ENCODE results near the gene TUBE1. TPM values are rescaled to one million over a fixed set of nuclear protein-coding genes. Genes with fewer than 3 reads are reported as not detected.
A peak's percentile ranks its signal among the peaks of the same experiment; 100 is the strongest.

The TUBE1 gene
- total and polyA plus RNA-seq, 2 donors (not counting 3 experiments of a cell fraction or from before 2014, with no cell fraction given) = 6.7 to 15.8 TPM

DNA sequence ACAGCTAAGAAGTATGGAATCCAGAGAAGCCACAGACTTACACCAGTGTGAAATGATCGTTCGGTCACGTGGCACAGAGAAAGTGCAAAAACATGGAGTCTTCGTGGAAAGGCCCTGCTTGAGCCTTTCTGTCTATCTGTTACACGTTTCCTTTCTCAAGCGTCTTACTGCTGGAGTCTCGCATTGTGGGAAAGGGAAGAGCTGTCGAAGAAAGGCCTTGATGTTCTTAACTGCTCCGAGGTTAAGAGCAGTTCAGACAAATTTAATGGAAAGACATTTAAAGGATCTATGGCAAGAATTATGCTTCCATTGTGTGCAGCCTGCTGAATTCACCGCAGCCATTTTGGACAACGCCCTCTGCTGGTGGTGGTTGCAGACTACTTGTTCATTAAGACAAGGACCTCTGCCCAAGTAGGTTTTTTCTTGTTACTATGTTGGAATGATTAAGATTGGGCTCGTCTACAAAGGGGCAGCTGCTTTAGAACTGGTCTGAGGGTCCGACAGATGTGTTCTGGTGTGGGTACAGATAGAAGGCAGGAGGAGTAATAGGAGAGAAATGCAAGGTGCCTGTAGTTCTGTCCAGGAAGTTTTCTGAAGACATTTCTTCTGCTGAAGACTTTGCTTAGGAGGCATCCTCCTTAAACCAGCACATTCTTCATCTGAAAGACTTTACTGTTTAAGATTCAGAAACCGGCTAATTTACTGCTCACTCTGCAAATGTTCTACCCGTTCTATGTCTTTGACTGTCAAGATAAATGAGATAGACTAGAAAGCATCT, 58.0 kb downstream of the TUBE1 start:
- peak; percentile 77 for DNase-seq (ENCODE audit: low read depth, low spot score)
- dilution Hi-C loops (cut with MboI; ENCODE audit: extremely low pct_ligation_motif_present, low sequenced_read_pairs) = no loop called here

More for the DNA sequence above, 58.0 kb downstream of the TUBE1 start:
- H3K4me2 ChIP-seq (ENCODE audit: insufficient read depth, low read length) = no peak overlapping the region
- H3K27me3 ChIP-seq (ENCODE audit: control insufficient read depth in 2 of 2, insufficient read depth in 2 of 2, low read length in 2 of 2) = peaks cover 0 to 2% of the 10 kb centered on the region in 2 experiments
- no peaks in the 10 kb centered on the region for H3K9me3 ChIP-seq (replicated peaks; ENCODE audit: control insufficient read depth, insufficient read depth, low read length)
- no peak overlapping the region for H3K9ac ChIP-seq (replicated peaks; ENCODE audit: extremely low read depth, insufficient read depth, low read length)
- no peaks in the 10 kb centered on the region for H3K4me1 ChIP-seq (ENCODE audit: control insufficient read depth, extremely low read depth, insufficient read depth, low read length)
- H2AFZ ChIP-seq (ENCODE audit: low read depth, low read length) = peak overlapping the region; percentile 39
- H3K27ac ChIP-seq (ENCODE audit: insufficient read depth, low read depth, low read length) = no peak overlapping the region
- ChIA-PET CTCF (interaction anchor here (0.5 to 3.2 kb wide), 6 partner anchors 9 to 319 kb away, joined by 3 to 15 read pairs (median 8); no protein-coding TSS in a partner anchor), POLR2A (no interaction called here)
- no peak for TF ChIP-seq GATA2 (IDR thresholded peaks at IDR 0.05; ENCODE audit: insufficient read depth, insufficient read length, low read depth, low read length)
- TF ChIP-seq, protein P1, sequence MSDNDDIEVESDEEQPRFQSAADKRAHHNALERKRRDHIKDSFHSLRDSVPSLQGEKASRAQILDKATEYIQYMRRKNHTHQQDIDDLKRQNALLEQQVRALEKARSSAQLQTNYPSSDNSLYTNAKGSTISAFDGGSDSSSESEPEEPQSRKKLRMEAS (IDR thresholded peaks at IDR 0.05; ENCODE audit: insufficient read depth, insufficient read length) = no peak
- no peak for TF ChIP-seq POLR2AphosphoS5 (IDR thresholded peaks at IDR 0.05; ENCODE audit: insufficient read depth, low read depth, low read length)
- no peak for TF ChIP-seq FOS (IDR thresholded peaks at IDR 0.05; ENCODE audit: borderline replicate concordance, insufficient read depth, low read length)
- TF ChIP-seq, protein P2, sequence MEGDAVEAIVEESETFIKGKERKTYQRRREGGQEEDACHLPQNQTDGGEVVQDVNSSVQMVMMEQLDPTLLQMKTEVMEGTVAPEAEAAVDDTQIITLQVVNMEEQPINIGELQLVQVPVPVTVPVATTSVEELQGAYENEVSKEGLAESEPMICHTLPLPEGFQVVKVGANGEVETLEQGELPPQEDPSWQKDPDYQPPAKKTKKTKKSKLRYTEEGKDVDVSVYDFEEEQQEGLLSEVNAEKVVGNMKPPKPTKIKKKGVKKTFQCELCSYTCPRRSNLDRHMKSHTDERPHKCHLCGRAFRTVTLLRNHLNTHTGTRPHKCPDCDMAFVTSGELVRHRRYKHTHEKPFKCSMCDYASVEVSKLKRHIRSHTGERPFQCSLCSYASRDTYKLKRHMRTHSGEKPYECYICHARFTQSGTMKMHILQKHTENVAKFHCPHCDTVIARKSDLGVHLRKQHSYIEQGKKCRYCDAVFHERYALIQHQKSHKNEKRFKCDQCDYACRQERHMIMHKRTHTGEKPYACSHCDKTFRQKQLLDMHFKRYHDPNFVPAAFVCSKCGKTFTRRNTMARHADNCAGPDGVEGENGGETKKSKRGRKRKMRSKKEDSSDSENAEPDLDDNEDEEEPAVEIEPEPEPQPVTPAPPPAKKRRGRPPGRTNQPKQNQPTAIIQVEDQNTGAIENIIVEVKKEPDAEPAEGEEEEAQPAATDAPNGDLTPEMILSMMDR (IDR thresholded peaks at IDR 0.05; ENCODE audit: extremely low read depth in 1 of 2, insufficient read depth in 1 of 2, low read depth in 1 of 2, low read length in 2 of 2) = peak; percentile 72 to 87
- no peak for TF ChIP-seq POLR2A (IDR thresholded peaks at IDR 0.05; ENCODE audit: low read depth, low read length)
- TF ChIP-seq MYC (IDR thresholded peaks at IDR 0.05; ENCODE audit: low read depth, low read length) = no peak
- no peaks in the 10 kb centered on the region for H4K20me1 ChIP-seq (replicated peaks; ENCODE audit: control insufficient read depth, extremely low read depth, insufficient read depth, low read length)
- H3K79me2 ChIP-seq (ENCODE audit: control insufficient read depth, insufficient read depth, low read length) = no peaks in the 10 kb centered on the region
- H3K4me3 ChIP-seq (replicated peaks in 1 of 3; ENCODE audit: insufficient read depth in 1 of 3, low read depth in 1 of 3, low read length in 3 of 3) = no peak overlapping the region
- H3K36me3 ChIP-seq (ENCODE audit: control insufficient read depth in 2 of 2, extremely low read depth in 1 of 2, insufficient read depth in 2 of 2, low read length in 2 of 2) = no peaks in the 10 kb centered on the region
- intact Hi-C loops (cut with micrococcal nuclease) = loop anchor here (1.0 to 2.0 kb wide), 2 partner anchors 14 to 319 kb away; no protein-coding TSS in a partner anchor
- peak; percentile 92 for FAIRE-seq
- no TSS peak for BruUV-seq (replicated peaks)
- no peaks in the 10 kb centered on the region for H3K9me1 ChIP-seq (replicated peaks; ENCODE audit: control insufficient read depth, extremely low read depth, insufficient read depth, low read length)

Measured in endothelial cell of umbilical vein (primary cell).